Neural progenitor cell (in vitro differentiated cells): ENCODE data around the gene GNB3. TPM values are rescaled to one million over a fixed set of nuclear protein-coding genes. Genes with fewer than 3 reads are reported as not detected.

Experiments used
- DNase-seq: peaks from one replicate; pipeline ENCODE4 v3.0.0-alpha.2; 2016; ENCODE audit warnings: low spot score
- H2AFZ ChIP-seq: fragments of 200-600 bp; sonication (generic); replicated peaks from 2 replicates; pipeline ENCODE4 v1.6.1; 2016; ENCODE audit warnings: antibody characterized with exemption
- H3F3A ChIP-seq: fragments of 200-600 bp; sonication (generic); 2 replicates; pipeline ENCODE4 v1.6.1; 2016; ENCODE audit warnings: antibody characterized with exemption, low read depth
- H3K27ac ChIP-seq: fragments of 200-600 bp; sonication (generic); 2 replicates; pipeline ENCODE4 v1.5.1; 2016; ENCODE audit warnings: mild to moderate bottlenecking
- H3K27me3 ChIP-seq: fragments of 200-600 bp; sonication (generic); 2 replicates; pipeline ENCODE4 v1.6.1; 2016; ENCODE audit warnings: mild to moderate bottlenecking, moderate library complexity
- H3K36me3 ChIP-seq: fragments of 200-600 bp; sonication (generic); 2 replicates; pipeline ENCODE4 v1.5.1; 2016
- H3K4me1 ChIP-seq: fragments of 200-600 bp; sonication (generic); 2 replicates; pipeline ENCODE4 v1.6.1; 2016; ENCODE audit warnings: mixed run types
- H3K4me2 ChIP-seq: fragments of 200-600 bp; sonication (generic); 2 replicates; pipeline ENCODE4 v1.6.1; 2016
- H3K4me3 ChIP-seq: fragments of 200-600 bp; sonication (generic); 2 replicates; pipeline ENCODE4 v1.5.1; 2016
- H3K79me2 ChIP-seq: fragments of 200-600 bp; sonication (generic); 2 replicates; pipeline ENCODE4 v1.6.1; 2016; ENCODE audit warnings: low read depth
- H3K9ac ChIP-seq: fragments of 200-600 bp; sonication (generic); 2 replicates; pipeline ENCODE4 v1.6.1; 2016
- H3K9me3 ChIP-seq: fragments of 200-600 bp; sonication (generic); 2 replicates; pipeline ENCODE4 v1.5.1; 2016; ENCODE audit warnings: low read depth
- H4K20me1 ChIP-seq: fragments of 200-600 bp; sonication (generic); 2 replicates; pipeline ENCODE4 v1.6.1; 2016; ENCODE audit warnings: low read depth
- H3K27ac Mint-ChIP-seq: 3 replicates; pipeline ENCODE4 v1.8.0; 2021; ENCODE audit warnings: mixed read lengths
- H3K27me3 Mint-ChIP-seq: 2 replicates; pipeline ENCODE4 v1.8.0; 2022; ENCODE audit warnings: low read depth, mild to moderate bottlenecking, inconsistent platforms, moderate library complexity, mixed read lengths; ENCODE audit not compliant: insufficient read depth
- H3K36me3 Mint-ChIP-seq: 3 replicates; pipeline ENCODE4 v1.8.0; 2021; ENCODE audit warnings: mixed read lengths
- H3K4me1 Mint-ChIP-seq: 3 replicates; pipeline ENCODE4 v1.8.0; 2021; ENCODE audit warnings: mixed read lengths
- H3K4me3 Mint-ChIP-seq: 3 replicates; pipeline ENCODE4 v1.8.0; 2021; ENCODE audit warnings: mild to moderate bottlenecking, moderate library complexity, mixed read lengths
- H3K9me3 Mint-ChIP-seq: 3 replicates; pipeline ENCODE4 v1.8.0; 2020; ENCODE audit warnings: mixed read lengths
- EZH2 ChIP-seq: fragments of 200-600 bp; sonication (generic); IDR thresholded peaks from 2 replicates; pipeline ENCODE4 v1.6.1; 2017; ENCODE audit warnings: antibody characterized with exemption, mild to moderate bottlenecking, moderate library complexity
- EZH2phosphoT487 ChIP-seq: fragments of 200-600 bp; sonication (generic); IDR thresholded peaks from 2 replicates; pipeline ENCODE4 v1.6.1; 2017; ENCODE audit warnings: antibody characterized with exemption
- total RNA-seq: library from RNA; depleted of rRNA; stranded (reverse); fragments of >200 nt; gene quantifications from 2 replicates; pipeline ENCODE4 v1.2.3, GENCODE V29; 2015; ENCODE audit warnings: low replicate concordance
- TF ChIP-seq, protein P1 (sequence below): fragments of 200-600 bp; sonication (generic); IDR thresholded peaks from 2 replicates; pipeline ENCODE4 v1.5.1; 2017; ENCODE audit warnings: antibody characterized with exemption, mild to moderate bottlenecking

GNB3 gene
- total RNA-seq, 1 donor from 2014 or later = 2.7 TPM

DNA sequence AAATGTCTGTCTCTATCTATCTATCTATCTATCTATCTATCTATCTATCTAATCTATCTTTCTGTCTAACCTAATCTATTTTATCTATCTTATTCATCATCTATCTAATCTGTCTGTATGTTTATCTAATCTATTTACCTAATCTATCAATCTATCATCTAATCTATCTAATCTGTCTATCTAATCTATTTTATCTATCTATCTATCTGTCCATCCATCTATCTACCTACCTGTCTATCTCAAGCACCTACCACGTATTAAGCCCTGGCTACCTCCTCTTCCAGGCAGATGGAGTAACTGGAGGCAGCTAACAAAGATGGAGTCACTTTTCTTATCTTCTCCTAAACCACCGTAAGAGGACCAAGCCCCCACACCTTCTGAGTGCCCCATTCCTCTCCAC lies 45.6 kb upstream of the GNB3 start:
- Histone ChIP-seq H3K9me3 (no peaks in the 10 kb centered on the region), H3K36me3 (no peaks in the 10 kb centered on the region), H3K27ac (no peak overlapping the region), H3K79me2 (no peaks in the 10 kb centered on the region), H3K4me2 (no peak overlapping the region), H3K4me3 (no peak overlapping the region), H4K20me1 (no peaks in the 10 kb centered on the region), H3K9ac (no peak overlapping the region), H3K27me3 (no peaks in the 10 kb centered on the region), H3F3A (peaks cover 6% of the 10 kb centered on the region), H3K4me1 (peaks cover 13% of the 10 kb centered on the region), H2AFZ (no peak overlapping the region)
- H3K27me3 Mint-ChIP-seq = peaks cover 3% of the 10 kb centered on the region
- DNase-seq = no peak
- TF ChIP-seq EZH2 = no peak
- no peak for TF ChIP-seq EZH2phosphoT487
- TF ChIP-seq, protein P1, sequence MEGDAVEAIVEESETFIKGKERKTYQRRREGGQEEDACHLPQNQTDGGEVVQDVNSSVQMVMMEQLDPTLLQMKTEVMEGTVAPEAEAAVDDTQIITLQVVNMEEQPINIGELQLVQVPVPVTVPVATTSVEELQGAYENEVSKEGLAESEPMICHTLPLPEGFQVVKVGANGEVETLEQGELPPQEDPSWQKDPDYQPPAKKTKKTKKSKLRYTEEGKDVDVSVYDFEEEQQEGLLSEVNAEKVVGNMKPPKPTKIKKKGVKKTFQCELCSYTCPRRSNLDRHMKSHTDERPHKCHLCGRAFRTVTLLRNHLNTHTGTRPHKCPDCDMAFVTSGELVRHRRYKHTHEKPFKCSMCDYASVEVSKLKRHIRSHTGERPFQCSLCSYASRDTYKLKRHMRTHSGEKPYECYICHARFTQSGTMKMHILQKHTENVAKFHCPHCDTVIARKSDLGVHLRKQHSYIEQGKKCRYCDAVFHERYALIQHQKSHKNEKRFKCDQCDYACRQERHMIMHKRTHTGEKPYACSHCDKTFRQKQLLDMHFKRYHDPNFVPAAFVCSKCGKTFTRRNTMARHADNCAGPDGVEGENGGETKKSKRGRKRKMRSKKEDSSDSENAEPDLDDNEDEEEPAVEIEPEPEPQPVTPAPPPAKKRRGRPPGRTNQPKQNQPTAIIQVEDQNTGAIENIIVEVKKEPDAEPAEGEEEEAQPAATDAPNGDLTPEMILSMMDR = no peak
- H3K36me3 Mint-ChIP-seq = no peaks in the 10 kb centered on the region
- H3K9me3 Mint-ChIP-seq = no peaks in the 10 kb centered on the region
- no peak overlapping the region for H3K4me3 Mint-ChIP-seq
- peaks cover 33% of the 10 kb centered on the region for H3K4me1 Mint-ChIP-seq
- no peak overlapping the region for H3K27ac Mint-ChIP-seq

DNA sequence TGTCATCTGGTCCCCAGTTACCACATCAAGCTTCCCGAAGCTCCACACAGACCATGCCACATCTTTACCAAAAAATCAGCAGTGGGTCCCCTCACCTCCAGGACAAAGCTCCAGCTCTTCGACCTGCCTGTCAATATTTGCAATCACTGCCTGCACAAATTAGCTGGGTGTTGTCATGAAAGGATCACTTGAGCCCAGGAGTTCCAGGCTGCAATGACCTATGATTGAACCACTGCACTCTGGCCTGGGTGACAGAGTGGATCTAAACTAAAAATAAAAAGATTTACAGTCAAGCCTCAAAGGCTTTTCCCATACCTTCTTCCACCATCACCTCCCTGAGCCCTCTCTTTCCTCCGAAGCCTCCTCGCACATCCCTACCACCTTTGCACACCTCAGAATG lies 44.1 kb upstream of the GNB3 start:
- DNase-seq = no peak
- Histone ChIP-seq H3K79me2 (no peaks in the 10 kb centered on the region), H3K4me3 (no peak overlapping the region), H3K27me3 (no peaks in the 10 kb centered on the region), H3K4me1 (peaks cover 13% of the 10 kb centered on the region), H3K27ac (no peak overlapping the region), H3K4me2 (no peak overlapping the region), H3F3A (peaks cover 9% of the 10 kb centered on the region), H3K9me3 (no peaks in the 10 kb centered on the region), H4K20me1 (no peaks in the 10 kb centered on the region), H2AFZ (no peak overlapping the region), H3K9ac (no peak overlapping the region), H3K36me3 (no peaks in the 10 kb centered on the region)
- Mint-ChIP-seq H3K4me1 (peaks cover 30% of the 10 kb centered on the region), H3K9me3 (no peaks in the 10 kb centered on the region), H3K27me3 (peaks cover 3% of the 10 kb centered on the region), H3K4me3 (no peak overlapping the region), H3K36me3 (no peaks in the 10 kb centered on the region), H3K27ac (peak overlapping the region; percentile 58)
- no peak for TF ChIP-seq EZH2
- no peak for TF ChIP-seq EZH2phosphoT487
- TF ChIP-seq, protein P1 = no peak

DNA sequence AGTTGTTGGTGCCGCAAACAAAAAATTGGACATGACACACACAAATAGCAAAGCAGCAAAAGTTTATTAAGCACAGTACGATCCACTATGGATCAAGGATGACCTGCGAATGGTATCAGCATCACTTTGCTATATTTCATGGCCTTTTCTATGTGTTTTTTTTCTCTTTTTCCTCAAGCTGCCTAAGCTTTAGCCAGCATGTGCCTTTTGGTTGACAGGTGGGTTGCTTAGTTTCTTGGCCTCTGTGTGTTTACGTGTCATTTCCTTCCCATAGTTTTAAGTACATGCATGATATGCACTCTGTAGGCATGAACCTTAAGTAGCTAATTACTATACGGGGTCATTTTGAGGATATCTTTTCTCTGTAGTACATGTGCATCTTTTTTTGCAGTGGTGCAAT lies 41.6 kb upstream of the GNB3 start:
- Histone ChIP-seq H3K9me3 (no peaks in the 10 kb centered on the region), H2AFZ (no peak overlapping the region), H3K36me3 (no peaks in the 10 kb centered on the region), H3K4me1 (no peaks in the 10 kb centered on the region), H3K4me3 (no peak overlapping the region), H3F3A (peaks cover 3% of the 10 kb centered on the region), H4K20me1 (no peaks in the 10 kb centered on the region), H3K9ac (no peak overlapping the region), H3K79me2 (no peaks in the 10 kb centered on the region), H3K27ac (no peak overlapping the region), H3K4me2 (no peak overlapping the region), H3K27me3 (no peaks in the 10 kb centered on the region)
- DNase-seq = no peak
- no peak overlapping the region for H3K27ac Mint-ChIP-seq
- H3K27me3 Mint-ChIP-seq = peaks cover 1% of the 10 kb centered on the region
- H3K36me3 Mint-ChIP-seq = peaks cover under 1% of the 10 kb centered on the region
- H3K4me3 Mint-ChIP-seq = no peak overlapping the region
- TF ChIP-seq EZH2phosphoT487 = no peak
- no peak for TF ChIP-seq EZH2
- TF ChIP-seq, protein P1 = no peak
- peaks cover 1% of the 10 kb centered on the region for H3K9me3 Mint-ChIP-seq
- H3K4me1 Mint-ChIP-seq = peaks cover 9% of the 10 kb centered on the region
